ENCODE data around the gene NCAPG2. TPM values are rescaled to one million over a fixed set of nuclear protein-coding genes. Genes with fewer than 3 reads are reported as not detected.

NCAPG2 gene
- total and polyA plus RNA-seq, 10 of the 15 experiments (the other 5 are each of a cell fraction or from before 2014, with no cell fraction given), result 11.2 to 78.2 (median 49.2) TPM

DNA sequence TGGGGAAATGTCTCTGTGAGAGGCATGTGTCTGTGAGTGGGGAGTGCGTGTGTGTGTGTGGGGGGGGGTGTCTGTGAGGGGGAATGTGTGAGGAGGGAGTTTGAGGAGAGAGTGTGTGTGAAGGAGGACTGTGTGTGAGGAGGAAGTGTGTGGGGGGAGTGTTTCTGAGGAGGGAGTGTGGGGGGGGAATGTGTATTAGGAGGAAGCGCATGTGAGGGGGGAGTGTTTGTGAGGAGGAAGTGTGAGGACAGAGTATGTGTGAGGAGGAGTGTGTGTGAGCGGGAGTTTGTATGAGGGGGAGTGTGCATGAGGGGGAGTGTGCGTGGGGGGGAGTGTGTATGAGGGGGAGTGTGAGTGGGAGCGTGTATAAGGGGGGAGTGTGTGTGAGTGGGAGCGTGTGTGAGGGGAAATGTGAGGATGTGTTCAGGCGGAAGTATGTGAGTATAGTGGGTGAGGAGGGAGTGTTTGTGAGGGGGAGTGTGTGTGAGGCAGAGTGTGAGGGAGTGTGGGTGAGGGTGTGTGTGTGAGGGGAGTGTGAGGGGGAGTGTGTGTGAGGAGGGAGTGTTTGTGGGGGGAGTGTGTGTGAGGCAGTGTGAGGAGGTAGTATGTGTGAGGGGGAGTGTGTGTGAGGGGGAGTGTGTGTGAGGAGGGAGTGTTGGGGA is 95.2 kb downstream of the NCAPG2 start:
- peaks cover 0 to 4% of the 10 kb centered on the region in 2 experiments; a peak in 3 of 4 replicates for H3K36me3 ChIP-seq (ENCODE audit: control insufficient read depth in 2 of 2, insufficient read depth in 2 of 2, low read length in 1 of 2)
- CTCF ChIA-PET, result no interaction called here
- peaks cover 16% of the 10 kb centered on the region for H3K4me1 ChIP-seq (ENCODE audit: control insufficient read depth, insufficient read depth, low read length)
- no peak overlapping the region for H3K27ac ChIP-seq (ENCODE audit: control insufficient read depth, insufficient read depth)
- no TSS peak for BruUV-seq (replicated peaks)
- H3K4me3 ChIP-seq, result no peak overlapping the region
- SMC1A ChIA-PET (ENCODE audit: uncharacterized antibody, unreplicated experiment), result no interaction called here
- H3K4me2 ChIP-seq (ENCODE audit: control insufficient read depth, insufficient read depth), result no peak overlapping the region
- intact Hi-C loops (cut with micrococcal nuclease; ENCODE audit: unreplicated experiment) (no loop called here), in situ Hi-C loops (cut with MboI) (no loop called here)
- POLR2A ChIA-PET, result interaction anchor here (0.5 kb wide), 1 partner anchor 12 kb away, joined by 3 read pairs; no protein-coding TSS in a partner anchor
- DNase-seq (ENCODE audit: low read depth, low spot score), result no peak
- H3K9me3 ChIP-seq (replicated peaks; ENCODE audit: control insufficient read depth, insufficient read depth, low read length), result no peaks in the 10 kb centered on the region
- no peaks in the 10 kb centered on the region for H3K27me3 ChIP-seq (replicated peaks in 1 of 2; ENCODE audit: control insufficient read depth in 2 of 2, insufficient read depth in 2 of 2, low read length in 1 of 2)
- no peak overlapping the region for H3K9ac ChIP-seq (ENCODE audit: control insufficient read depth, insufficient read depth, low read length)
- WGBS (ENCODE audit: insufficient coverage, insufficient replicate concordance, low lambda C conversion rate, missing lambda C conversion rate), result 79% methylated on average over 6 of the region's 7 CpGs
- no peaks in the 10 kb centered on the region for H3K79me2 ChIP-seq (ENCODE audit: control insufficient read depth, insufficient read depth, low read length)
- FAIRE-seq, result no peak
- ATAC-seq, result no peak
- H4K20me1 ChIP-seq (ENCODE audit: control insufficient read depth, insufficient read depth), result no peaks in the 10 kb centered on the region
- RAD21 ChIA-PET (ENCODE audit: unreplicated experiment), result no interaction called here
- no peak overlapping the region for H2AFZ ChIP-seq (ENCODE audit: control insufficient read depth, low read depth, low read length)
- no peak for TF ChIP-seq RFX5 (IDR thresholded peaks at IDR 0.05; ENCODE audit: low read depth, low read length)
- no peak for TF ChIP-seq BRCA1 (IDR thresholded peaks at IDR 0.05; ENCODE audit: low read depth, low read length)
- TF ChIP-seq, protein P1, sequence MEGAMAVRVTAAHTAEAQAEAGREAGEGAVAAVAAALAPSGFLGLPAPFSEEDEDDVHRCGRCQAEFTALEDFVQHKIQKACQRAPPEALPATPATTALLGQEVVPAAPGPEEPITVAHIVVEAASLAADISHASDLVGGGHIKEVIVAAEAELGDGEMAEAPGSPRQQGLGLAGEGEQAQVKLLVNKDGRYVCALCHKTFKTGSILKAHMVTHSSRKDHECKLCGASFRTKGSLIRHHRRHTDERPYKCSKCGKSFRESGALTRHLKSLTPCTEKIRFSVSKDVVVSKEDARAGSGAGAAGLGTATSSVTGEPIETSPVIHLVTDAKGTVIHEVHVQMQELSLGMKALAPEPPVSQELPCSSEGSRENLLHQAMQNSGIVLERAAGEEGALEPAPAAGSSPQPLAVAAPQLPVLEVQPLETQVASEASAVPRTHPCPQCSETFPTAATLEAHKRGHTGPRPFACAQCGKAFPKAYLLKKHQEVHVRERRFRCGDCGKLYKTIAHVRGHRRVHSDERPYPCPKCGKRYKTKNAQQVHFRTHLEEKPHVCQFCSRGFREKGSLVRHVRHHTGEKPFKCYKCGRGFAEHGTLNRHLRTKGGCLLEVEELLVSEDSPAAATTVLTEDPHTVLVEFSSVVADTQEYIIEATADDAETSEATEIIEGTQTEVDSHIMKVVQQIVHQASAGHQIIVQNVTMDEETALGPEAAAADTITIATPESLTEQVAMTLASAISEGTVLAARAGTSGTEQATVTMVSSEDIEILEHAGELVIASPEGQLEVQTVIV (IDR thresholded peaks at IDR 0.05; ENCODE audit: borderline replicate concordance, partially characterized antibody), result no peak
- TF ChIP-seq ZNF274 (IDR thresholded peaks at IDR 0.05; ENCODE audit: insufficient read depth, insufficient read length), result no peak
- TF ChIP-seq, protein P2, sequence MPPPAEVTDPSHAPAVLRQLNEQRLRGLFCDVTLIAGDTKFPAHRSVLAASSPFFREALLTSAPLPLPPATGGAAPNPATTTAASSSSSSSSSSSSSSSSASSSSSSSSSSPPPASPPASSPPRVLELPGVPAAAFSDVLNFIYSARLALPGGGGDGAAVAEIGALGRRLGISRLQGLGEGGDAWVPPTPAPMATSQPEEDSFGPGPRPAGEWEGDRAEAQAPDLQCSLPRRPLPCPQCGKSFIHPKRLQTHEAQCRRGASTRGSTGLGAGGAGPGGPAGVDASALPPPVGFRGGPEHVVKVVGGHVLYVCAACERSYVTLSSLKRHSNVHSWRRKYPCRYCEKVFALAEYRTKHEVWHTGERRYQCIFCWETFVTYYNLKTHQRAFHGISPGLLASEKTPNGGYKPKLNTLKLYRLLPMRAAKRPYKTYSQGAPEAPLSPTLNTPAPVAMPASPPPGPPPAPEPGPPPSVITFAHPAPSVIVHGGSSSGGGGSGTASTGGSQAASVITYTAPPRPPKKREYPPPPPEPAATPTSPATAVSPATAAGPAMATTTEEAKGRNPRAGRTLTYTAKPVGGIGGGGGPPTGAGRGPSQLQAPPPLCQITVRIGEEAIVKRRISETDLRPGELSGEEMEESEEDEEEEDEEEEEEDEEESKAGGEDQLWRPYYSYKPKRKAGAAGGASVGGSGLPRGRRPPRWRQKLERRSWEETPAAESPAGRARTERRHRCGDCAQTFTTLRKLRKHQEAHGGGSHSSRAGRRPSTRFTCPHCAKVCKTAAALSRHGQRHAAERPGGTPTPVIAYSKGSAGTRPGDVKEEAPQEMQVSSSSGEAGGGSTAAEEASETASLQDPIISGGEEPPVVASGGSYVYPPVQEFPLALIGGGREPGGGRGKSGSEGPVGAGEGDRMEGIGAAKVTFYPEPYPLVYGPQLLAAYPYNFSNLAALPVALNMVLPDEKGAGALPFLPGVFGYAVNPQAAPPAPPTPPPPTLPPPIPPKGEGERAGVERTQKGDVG (CRISPR knock-in tag; IDR thresholded peaks at IDR 0.05), result no peak
- TF ChIP-seq, protein P3, sequence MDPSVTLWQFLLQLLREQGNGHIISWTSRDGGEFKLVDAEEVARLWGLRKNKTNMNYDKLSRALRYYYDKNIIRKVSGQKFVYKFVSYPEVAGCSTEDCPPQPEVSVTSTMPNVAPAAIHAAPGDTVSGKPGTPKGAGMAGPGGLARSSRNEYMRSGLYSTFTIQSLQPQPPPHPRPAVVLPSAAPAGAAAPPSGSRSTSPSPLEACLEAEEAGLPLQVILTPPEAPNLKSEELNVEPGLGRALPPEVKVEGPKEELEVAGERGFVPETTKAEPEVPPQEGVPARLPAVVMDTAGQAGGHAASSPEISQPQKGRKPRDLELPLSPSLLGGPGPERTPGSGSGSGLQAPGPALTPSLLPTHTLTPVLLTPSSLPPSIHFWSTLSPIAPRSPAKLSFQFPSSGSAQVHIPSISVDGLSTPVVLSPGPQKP (IDR thresholded peaks at IDR 0.05; ENCODE audit: low read depth, low read length), result no peak
- no peak for TF ChIP-seq TARDBP (IDR thresholded peaks at IDR 0.05; ENCODE audit: borderline replicate concordance)
- TF ChIP-seq SRF (IDR thresholded peaks at IDR 0.05; ENCODE audit: low read depth in 2 of 2, low read length in 2 of 2), result no peak
- no peak for TF ChIP-seq PAX8 (IDR thresholded peaks at IDR 0.05)
- no peak for TF ChIP-seq NR2F1 (conservative IDR thresholded peaks at IDR 0.05)
- TF ChIP-seq SMC3 (IDR thresholded peaks at IDR 0.05; ENCODE audit: borderline replicate concordance, low read length), result no peak
- no peak for TF ChIP-seq IKZF2 (IDR thresholded peaks at IDR 0.05)
- TF ChIP-seq GATAD2B (conservative IDR thresholded peaks at IDR 0.05; ENCODE audit: low read depth), result no peak
- TF ChIP-seq, protein P4, sequence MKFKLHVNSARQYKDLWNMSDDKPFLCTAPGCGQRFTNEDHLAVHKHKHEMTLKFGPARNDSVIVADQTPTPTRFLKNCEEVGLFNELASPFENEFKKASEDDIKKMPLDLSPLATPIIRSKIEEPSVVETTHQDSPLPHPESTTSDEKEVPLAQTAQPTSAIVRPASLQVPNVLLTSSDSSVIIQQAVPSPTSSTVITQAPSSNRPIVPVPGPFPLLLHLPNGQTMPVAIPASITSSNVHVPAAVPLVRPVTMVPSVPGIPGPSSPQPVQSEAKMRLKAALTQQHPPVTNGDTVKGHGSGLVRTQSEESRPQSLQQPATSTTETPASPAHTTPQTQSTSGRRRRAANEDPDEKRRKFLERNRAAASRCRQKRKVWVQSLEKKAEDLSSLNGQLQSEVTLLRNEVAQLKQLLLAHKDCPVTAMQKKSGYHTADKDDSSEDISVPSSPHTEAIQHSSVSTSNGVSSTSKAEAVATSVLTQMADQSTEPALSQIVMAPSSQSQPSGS (IDR thresholded peaks at IDR 0.05; ENCODE audit: low read length), result no peak
- TF ChIP-seq, protein P5, sequence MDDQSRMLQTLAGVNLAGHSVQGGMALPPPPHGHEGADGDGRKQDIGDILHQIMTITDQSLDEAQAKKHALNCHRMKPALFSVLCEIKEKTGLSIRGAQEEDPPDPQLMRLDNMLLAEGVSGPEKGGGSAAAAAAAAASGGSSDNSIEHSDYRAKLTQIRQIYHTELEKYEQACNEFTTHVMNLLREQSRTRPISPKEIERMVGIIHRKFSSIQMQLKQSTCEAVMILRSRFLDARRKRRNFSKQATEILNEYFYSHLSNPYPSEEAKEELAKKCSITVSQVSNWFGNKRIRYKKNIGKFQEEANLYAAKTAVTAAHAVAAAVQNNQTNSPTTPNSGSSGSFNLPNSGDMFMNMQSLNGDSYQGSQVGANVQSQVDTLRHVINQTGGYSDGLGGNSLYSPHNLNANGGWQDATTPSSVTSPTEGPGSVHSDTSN (IDR thresholded peaks at IDR 0.05; ENCODE audit: insufficient replicate concordance, low read depth, low read length), result no peak
